IPS-18c (cell line): Measurements from ENCODE around the gene CDKAL1.

ENCODE experiments used
- H3K4me3 ChIP-seq: 2 replicates; pipeline ENCODE4 v1.7.0; 2013; ENCODE audit warnings: low read depth, mild to moderate bottlenecking, low read length, moderate library complexity; ENCODE audit not compliant: insufficient read depth
- H3K9me3 ChIP-seq: one replicate; pipeline ENCODE4 v1.6.1; 2013; ENCODE audit warnings: mild to moderate bottlenecking, low read length, moderate library complexity; ENCODE audit not compliant: control insufficient read depth, insufficient read depth

Gene CDKAL1

DNA sequence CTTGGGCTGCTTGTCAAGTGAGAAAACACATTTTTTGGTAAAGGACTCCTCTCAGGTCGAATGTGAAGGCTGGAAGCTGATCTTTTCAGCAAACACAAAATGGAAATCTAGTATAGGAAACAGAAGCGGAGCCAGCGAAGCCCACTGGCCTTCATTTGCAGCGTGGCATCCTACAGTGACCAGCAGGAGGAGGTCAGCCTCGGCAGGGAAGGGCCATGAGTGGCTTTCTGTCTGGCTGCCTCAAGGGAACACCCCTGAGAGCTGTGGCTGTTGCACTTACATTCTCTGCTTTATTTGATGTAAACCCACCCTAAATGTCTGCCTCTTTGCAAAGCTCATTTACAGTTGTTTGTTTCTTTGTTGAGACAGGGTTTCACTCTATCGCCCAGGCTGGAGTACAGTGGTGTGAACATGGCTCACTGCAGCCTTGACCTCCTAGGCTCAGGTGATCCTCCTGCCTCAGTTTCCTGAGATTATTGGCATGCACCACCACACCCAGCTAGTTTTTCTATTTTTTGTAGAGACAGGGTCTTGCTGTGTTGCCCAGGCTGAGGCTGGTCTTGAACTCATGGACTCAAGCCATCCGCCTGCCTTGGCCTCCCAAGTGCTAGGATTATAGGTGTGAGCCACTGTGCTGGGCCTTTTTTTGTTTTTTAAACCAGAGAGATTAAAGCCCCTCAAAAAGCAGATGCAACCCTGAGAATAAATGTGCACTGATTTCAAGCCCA, 737.3 kb downstream of the CDKAL1 start:
- H3K9me3 ChIP-seq = no peaks in the 10 kb centered on the region
- no peak overlapping the region for H3K4me3 ChIP-seq

DNA sequence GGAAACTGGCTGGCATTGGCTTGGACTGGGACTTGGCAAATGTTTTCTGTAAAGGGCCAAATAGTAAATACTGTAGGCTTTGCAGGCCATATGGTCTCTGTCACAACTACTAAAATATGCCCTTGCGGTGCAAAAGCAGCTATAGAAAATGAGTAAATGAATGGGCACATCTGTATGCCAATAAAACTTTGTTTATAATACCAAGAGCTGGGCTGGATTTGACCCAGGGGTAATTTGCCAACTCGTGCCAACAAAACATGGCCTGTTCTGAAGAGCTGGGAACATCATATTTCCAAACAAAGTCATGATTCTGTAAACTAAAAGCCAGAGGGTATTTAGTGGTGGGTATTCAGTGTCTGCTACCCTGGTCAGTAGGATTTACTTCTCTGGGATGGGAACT, 739.2 kb downstream of the CDKAL1 start:
- Histone ChIP-seq H3K4me3 (no peak overlapping the region), H3K9me3 (no peaks in the 10 kb centered on the region)

DNA sequence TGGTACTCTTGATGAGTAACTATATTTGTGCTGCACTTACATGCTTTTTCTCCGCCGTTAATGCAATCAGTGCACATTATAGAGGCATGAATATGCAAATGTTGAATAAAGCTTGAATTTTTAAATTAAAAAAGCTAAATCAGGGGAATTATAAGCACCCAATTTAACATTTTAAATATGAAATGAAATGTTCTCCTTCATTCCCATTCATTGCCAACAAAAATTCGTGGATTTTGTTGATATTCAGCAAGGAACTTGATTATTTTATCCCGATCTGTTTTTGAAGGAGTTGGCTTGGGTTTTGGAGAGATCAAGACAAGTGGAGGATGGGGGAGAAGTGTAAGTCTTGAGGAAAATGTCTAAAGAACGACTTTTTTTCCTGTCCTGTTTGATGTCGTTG, 740.6 kb downstream of the CDKAL1 start:
- Histone ChIP-seq H3K4me3 (no peak overlapping the region), H3K9me3 (no peaks in the 10 kb centered on the region)

DNA sequence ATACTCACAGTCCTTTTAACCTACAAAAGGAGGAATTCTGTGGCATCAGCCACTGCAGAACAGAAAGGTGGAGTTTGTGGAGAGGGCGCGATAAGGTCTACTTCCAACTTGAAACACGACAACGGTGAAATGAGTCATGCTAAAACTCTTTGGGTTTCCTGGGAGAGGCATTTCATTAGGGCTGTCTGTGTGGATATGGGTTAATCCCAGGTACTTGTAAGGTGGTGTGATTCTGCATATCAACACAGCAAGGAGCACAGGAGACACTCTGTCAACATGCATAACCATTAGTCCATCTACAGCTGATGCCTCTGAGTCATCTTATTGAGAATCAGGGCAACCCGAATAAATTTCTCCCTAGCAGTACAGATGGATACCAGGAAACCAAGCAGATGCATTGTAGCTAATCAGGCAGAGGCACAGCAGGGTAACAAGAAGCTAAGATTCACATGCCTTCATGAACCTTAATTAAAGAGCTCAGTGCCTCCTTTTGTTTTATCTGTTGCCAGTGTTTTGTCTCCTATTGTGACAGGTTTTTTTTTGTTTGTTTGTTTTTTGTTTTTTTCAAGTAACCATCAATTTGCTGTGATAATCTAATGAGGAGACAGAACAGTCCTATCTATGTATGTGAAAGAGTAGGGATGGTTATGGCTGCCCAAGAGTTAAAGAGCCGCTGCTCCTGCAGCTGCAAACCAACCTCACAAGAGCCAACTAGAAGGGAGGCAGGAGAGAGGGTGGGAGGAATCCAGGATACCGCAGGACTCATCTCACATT, 743.5 kb downstream of the CDKAL1 start:
- no peaks in the 10 kb centered on the region for H3K9me3 ChIP-seq
- H3K4me3 ChIP-seq = no peak overlapping the region

DNA sequence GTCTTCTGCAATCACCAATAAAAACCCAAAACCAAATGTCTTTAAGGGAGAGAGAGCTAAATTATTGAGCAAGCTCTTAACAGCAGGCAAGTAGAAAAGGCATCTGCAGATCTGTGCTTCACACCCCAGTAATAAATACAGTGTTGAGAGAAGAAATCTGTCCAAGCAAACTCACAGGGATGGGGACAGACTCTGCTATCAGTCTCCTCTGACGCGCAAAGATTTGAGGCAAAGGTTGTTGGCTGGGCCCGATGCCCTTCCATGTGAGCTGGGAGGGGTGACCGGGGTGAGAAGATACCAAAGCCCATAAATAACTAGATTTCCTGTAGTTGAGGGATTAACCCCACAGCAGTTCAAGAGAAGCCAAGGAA, 744.1 kb downstream of the CDKAL1 start:
- Histone ChIP-seq H3K4me3 (no peak overlapping the region), H3K9me3 (no peaks in the 10 kb centered on the region)

DNA sequence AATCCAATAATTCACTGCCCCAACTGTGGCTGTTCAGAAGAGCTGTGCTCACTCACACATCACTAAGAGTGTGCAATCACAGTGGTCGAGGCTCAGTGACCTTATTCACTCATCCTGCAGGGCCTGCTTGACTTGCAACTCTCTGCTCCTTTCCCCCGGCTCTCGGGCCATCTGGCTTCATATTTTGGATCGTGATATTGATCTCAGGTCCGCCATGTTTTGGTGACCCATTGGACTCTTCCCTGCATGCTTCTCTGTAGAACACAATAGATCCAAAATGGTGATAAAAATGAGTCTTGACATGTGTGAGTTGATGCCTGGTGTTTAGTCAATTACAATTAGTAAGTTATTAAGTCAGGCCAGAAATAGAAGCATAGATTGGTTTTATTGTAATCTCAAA, 745.4 kb downstream of the CDKAL1 start:
- Histone ChIP-seq H3K9me3 (no peaks in the 10 kb centered on the region), H3K4me3 (no peak overlapping the region)

DNA sequence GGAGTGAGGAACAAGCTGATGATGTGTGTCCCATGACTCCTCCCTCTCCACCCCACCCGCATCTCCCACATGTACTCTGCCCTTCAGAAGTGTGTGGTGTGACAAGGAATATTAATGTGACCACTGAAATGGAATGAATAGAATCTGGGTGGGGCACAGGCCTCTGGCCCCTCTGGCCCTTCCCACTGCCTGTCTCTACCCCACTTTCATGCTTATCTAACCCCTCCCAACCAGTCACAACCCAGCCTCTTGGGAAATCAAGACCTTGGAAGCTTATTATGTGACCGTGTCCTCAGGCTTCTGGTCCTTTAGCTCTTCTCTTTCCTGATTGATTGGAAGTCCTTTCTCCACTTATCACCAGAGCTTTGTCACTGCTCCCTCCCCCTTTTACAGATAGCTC, 747.1 kb downstream of the CDKAL1 start:
- no peaks in the 10 kb centered on the region for H3K9me3 ChIP-seq
- H3K4me3 ChIP-seq = no peak overlapping the region
